ENCODE results near the gene GARIN5B.
A peak's percentile ranks its signal among the peaks of the same experiment; 100 is the strongest.

Gene GARIN5B

DNA sequence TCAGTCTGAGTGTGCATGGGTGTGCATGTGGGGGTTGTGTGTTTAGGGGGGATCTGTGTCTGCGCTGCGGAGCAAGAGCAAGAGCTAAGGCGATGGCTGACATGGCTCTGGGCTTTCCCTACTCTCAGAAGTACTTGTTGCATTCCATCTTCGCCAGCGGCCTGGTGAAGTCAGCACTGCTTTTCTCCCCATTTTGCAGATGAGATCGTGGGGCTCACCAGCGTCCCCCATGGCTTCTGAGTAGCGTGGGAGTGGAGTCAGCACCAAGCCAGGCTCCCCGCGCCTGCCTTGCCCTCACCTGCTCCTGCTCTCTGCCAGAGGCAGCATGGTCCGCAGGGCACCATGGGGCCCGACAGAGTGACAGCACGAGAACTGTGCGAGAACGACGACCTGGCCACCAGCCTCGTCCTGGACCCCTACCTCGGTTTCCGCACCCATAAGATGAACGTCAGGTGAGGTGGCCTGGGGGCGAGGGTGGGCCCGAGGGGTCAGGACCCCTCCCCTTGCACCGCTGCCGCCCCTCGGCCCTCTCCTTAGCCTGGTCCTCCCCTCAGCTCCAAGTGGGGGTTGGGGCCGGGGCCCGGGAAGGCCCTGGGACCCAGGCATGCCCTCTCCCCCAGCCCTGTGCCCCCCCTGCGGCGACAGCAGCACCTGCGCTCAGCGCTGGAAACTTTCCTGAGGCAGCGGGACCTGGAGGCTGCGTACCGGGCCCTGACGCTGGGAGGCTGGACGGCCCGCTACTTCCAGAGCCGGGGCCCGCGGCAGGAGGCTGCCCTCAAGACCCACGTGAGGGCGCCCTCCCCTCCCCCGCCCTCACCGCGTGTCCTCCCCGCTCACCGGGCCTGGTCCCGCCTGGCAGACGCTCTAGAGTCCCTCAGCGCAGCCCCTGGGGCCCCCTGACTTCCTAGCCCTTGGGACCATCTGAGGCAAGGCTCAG, 21.2 kb downstream of the GARIN5B start:
- TF ChIP-seq, protein P1, sequence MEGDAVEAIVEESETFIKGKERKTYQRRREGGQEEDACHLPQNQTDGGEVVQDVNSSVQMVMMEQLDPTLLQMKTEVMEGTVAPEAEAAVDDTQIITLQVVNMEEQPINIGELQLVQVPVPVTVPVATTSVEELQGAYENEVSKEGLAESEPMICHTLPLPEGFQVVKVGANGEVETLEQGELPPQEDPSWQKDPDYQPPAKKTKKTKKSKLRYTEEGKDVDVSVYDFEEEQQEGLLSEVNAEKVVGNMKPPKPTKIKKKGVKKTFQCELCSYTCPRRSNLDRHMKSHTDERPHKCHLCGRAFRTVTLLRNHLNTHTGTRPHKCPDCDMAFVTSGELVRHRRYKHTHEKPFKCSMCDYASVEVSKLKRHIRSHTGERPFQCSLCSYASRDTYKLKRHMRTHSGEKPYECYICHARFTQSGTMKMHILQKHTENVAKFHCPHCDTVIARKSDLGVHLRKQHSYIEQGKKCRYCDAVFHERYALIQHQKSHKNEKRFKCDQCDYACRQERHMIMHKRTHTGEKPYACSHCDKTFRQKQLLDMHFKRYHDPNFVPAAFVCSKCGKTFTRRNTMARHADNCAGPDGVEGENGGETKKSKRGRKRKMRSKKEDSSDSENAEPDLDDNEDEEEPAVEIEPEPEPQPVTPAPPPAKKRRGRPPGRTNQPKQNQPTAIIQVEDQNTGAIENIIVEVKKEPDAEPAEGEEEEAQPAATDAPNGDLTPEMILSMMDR (IDR thresholded peaks at IDR 0.05; ENCODE audit: low read depth, low read length) = no peak
- H3K4me3 ChIP-seq (ENCODE audit: low read depth, low read length) = no peak overlapping the region

DNA sequence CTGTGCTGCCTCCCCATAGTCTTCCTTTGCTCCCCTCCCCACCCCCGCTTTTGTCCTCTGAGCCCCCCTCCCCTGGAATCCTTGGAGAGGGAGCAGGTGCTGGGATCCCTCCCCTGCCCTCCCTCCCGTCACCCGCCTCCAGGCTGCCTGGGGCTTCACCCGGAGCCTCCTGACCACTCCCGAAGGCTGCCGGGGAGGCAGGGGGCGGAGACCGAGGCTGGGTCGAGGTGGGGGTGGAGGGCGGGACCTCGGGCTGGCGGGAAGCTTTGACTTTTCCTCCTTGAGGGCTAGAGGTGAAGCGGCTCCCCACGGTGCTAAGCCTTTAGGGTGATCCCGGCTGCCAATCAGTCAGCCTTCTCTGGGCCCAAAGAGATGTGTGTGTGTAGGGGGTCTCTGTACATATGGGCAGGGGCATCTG, 21.9 kb downstream of the GARIN5B start:
- H3K4me3 ChIP-seq (ENCODE audit: low read depth, low read length) = peak overlapping the region; percentile 75
- TF ChIP-seq, protein P1 (IDR thresholded peaks at IDR 0.05; ENCODE audit: low read depth, low read length) = no peak

DNA sequence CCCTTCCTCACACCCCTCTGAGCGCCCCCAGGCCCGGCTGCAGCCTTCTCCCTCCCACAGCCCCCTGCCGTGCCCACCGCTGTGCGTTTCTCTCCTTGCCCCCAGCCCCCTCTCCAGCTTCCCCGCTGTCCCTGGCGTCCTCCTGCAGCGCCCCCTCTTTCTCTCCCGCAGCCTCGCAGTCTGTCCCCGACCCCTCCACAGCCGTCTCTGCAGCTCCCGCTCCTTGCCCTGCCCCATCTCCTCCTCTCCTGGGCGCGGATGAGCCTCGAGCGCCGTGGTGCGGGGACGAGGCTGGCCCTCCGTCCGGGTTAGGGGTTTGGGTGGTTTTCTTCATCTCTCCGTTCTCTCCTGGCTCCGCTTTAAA, 22.3 kb downstream of the GARIN5B start:
- TF ChIP-seq, protein P1 (IDR thresholded peaks at IDR 0.05; ENCODE audit: low read depth, low read length) = no peak
- H3K4me3 ChIP-seq (ENCODE audit: low read depth, low read length) = peak overlapping the region; percentile 75

DNA sequence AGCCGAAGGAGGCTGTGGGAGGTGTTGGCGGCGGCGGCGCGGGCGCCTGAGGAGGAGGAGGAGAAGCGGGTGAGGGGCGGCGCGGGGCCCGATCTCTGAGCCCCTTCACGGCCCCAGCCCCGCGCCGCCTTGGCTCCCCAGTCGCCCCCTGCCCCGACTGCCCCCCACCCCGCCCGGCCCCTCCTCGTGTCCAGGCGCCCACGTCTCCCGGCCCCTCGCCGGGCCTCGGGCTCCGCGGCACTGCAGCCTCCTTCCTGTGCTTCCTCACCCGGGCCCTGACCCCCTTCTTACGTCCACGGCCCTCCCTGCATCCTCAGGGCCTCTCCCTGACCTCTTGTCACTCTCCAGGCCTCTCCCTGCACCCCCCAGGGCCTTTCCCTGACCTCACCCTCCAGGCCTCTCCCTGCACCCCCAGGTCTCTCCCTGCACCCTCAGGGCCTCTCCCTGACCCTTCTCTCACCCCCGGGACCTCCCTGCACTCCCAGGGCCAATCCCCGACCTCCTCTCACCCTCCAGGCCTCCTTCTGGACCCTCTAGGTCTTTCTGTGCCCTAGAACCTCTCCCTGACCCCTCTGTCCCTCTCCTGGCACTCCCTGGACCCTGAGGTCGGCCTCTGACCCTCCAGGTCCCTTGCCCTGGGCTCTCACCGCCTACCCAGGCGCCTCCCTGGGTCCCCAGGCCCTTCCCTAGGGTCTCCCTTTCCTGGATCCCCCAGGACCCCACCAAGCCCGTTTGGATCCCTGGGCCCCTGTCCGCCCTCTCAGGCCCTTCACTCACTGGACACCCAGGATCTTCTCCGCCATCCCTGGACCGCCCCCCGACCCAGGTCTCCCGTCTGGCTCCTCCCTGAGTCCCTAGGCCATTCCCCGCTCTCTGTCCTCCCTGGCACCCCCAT, 22.9 kb downstream of the GARIN5B start:
- TF ChIP-seq, protein P1 (IDR thresholded peaks at IDR 0.05; ENCODE audit: low read depth, low read length) = no peak
- peak overlapping the region; percentile 75 for H3K4me3 ChIP-seq (ENCODE audit: low read depth, low read length)

DNA sequence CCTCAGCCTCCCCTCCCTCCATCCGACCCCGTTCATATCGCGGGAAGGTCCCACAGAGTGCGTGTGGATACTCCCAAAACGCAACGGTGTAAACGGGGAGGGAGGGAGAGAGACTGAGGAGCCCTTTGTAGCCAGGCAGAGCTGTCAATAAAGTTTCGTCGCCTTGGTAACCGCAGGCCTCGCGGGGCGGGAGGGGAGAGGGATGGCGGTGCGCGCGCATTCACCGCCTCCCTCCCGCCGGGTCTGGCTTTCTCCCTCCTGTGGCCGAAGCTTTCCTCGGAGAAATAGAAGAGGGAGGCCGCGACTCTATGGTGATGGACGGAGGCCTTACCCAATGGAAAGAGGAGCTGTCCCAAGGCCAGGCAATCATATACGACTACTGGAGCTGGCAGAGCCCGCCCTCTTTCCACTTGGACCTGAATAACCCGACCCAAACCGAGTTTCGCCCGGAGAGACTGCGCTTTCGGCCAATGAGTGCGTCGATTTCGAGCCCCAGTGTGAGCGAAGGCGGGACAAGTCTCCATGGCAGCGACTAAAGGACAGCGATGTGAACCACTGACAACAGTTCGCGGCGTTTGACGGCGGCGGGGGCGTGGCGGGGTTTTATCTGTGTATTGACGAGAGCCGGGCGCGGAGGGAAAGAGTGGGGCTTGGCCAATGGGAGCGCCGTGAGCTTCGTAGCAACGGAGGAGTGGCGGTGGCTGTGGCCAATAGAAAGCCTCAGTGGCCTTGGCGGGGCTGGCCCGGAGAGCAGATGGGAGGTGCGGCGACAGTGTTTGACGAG, 23.8 kb downstream of the GARIN5B start, which contains the start of gene KMT5C:
Gene KMT5C (plus strand): TSS at position 772 of the 784 bp plus-strand sequence. CDS start 2,061 bp downstream, outside the sequence.
- H3K4me3 ChIP-seq (ENCODE audit: low read depth, low read length) = peak within 1 kb of the TSS; percentile 75
- TF ChIP-seq, protein P1 (IDR thresholded peaks at IDR 0.05; ENCODE audit: low read depth, low read length) = 0 out of 2 replicates have a peak, but pooled peaks have one; percentile 3

DNA sequence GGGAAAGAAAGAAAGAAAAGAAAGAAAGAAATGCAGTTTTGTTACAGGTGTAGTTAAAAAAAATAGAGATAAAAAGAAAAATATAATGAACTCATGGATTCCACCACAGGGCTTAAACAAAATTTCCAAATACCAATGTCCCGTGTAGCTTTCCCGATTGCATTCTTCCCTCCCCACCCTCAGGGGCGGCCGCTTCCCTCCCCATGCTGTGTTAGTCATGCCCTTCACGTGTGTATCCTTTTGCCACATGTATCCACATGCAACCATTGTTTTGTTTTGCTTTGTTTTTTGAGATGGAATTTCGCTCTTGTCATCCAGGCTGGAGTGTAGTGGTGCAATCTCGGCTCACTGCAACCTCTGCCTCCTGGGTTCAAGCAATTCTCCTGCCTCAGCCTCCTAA, 27.0 kb downstream of the GARIN5B start:
- TF ChIP-seq, protein P1 (IDR thresholded peaks at IDR 0.05; ENCODE audit: low read depth, low read length) = no peak
- no peak overlapping the region for H3K4me3 ChIP-seq (ENCODE audit: low read depth, low read length)
